Neural crest cell (in vitro differentiated cells): ENCODE results near the gene COL6A1. TPM values are rescaled to one million over a fixed set of nuclear protein-coding genes. Genes with fewer than 3 reads are reported as not detected.
A peak's percentile ranks its signal among the peaks of the same experiment; 100 is the strongest.

ENCODE experiments used
- DNase-seq: peaks from one replicate; pipeline ENCODE4 v3.0.0; 2021; ENCODE audit warnings: low read depth, mixed read lengths, low spot score
- H3K27ac Mint-ChIP-seq: one replicate; pipeline ENCODE4 v1.8.0; 2021; ENCODE audit warnings: mild to moderate bottlenecking, mixed read lengths; ENCODE audit not compliant: unreplicated experiment
- H3K27me3 Mint-ChIP-seq: 2 replicates; pipeline ENCODE4 v1.8.0; 2021; ENCODE audit warnings: low read depth, mild to moderate bottlenecking, mixed read lengths
- H3K36me3 Mint-ChIP-seq: 2 replicates; pipeline ENCODE4 v1.8.0; 2021; ENCODE audit warnings: low read depth, mild to moderate bottlenecking, mixed read lengths
- H3K4me1 Mint-ChIP-seq: 2 replicates; pipeline ENCODE4 v1.8.0; 2021; ENCODE audit warnings: mixed read lengths
- H3K4me3 Mint-ChIP-seq: one replicate; pipeline ENCODE4 v1.8.0; 2021; ENCODE audit warnings: mild to moderate bottlenecking, mixed read lengths
- H3K9me3 Mint-ChIP-seq: 2 replicates; pipeline ENCODE4 v1.8.0; 2021; ENCODE audit warnings: mixed read lengths
- CTCF ChIP-seq: fragments of 200-600 bp; sonication (generic); conservative IDR thresholded peaks from 2 replicates; pipeline ENCODE4 v1.5.0; 2021; ENCODE audit warnings: antibody characterized with exemption, mild to moderate bottlenecking
- long read RNA-seq: library from polyadenylated mRNA; unstranded; transcript quantifications from one replicate; pipeline ENCODE4 v2.0.0, GENCODE V29; 2020
- total RNA-seq: library from RNA; stranded (reverse); gene quantifications from 2 replicates; pipeline ENCODE4 v1.2.1, GENCODE V29; 2021

COL6A1 gene
- 118 and 120 TPM in 2 replicates for total RNA-seq
- long read RNA-seq, partial matches to known transcripts = 0 of 2 reads
- long read RNA-seq, other reads (novel, unspliced or antisense) = 1 of 2 reads

GRCh38 chr21:45981151-45982091 is at the start of gene COL6A1:
Gene COL6A1, plus strand, starts transcription at chr21:45981770. Its CDS starts 81 bp downstream, at chr21:45981851.
- DNase-seq = peak; percentile 71
- Mint-ChIP-seq H3K4me1 (peaks cover 18% of the 10 kb centered on the region), H3K9me3 (no peaks in the 10 kb centered on the region), H3K27ac (no peak within 1 kb of the TSS), H3K27me3 (peaks cover 4% of the 10 kb centered on the region), H3K4me3 (peak within 1 kb of the TSS; percentile 85), H3K36me3 (peaks cover 12% of the 10 kb centered on the region)
- TF ChIP-seq CTCF = no peak

GRCh38 chr21:45932922-45933502 is 48.6 kb upstream of the COL6A1 start:
- Mint-ChIP-seq H3K4me1 (no peaks in the 10 kb centered on the region), H3K27me3 (no peaks in the 10 kb centered on the region), H3K4me3 (no peak overlapping the region), H3K36me3 (no peaks in the 10 kb centered on the region), H3K27ac (no peak overlapping the region), H3K9me3 (no peaks in the 10 kb centered on the region)
- DNase-seq = no peak
- no peak for TF ChIP-seq CTCF

- no peaks in the 10 kb centered on the region for H3K9me3 Mint-ChIP-seq
- TF ChIP-seq CTCF = no peak
- H3K27ac Mint-ChIP-seq = no peak overlapping the region
- H3K27me3 Mint-ChIP-seq = no peaks in the 10 kb centered on the region
- H3K4me1 Mint-ChIP-seq = no peaks in the 10 kb centered on the region
- H3K36me3 Mint-ChIP-seq = no peaks in the 10 kb centered on the region
- H3K4me3 Mint-ChIP-seq = no peak overlapping the region
- no peak for DNase-seq
These were observed 47.5 kb upstream of the COL6A1 start for GRCh38 chr21:45934085-45934484.

- no peaks in the 10 kb centered on the region for H3K4me1 Mint-ChIP-seq
- H3K4me3 Mint-ChIP-seq = no peak overlapping the region
- no peak overlapping the region for H3K27ac Mint-ChIP-seq
- H3K36me3 Mint-ChIP-seq = no peaks in the 10 kb centered on the region
- H3K9me3 Mint-ChIP-seq = no peaks in the 10 kb centered on the region
- no peak for DNase-seq
- TF ChIP-seq CTCF = no peak
- H3K27me3 Mint-ChIP-seq = no peaks in the 10 kb centered on the region
These were observed 47.0 kb upstream of the COL6A1 start for GRCh38 chr21:45934554-45934953.

GRCh38 chr21:45935628-45936027 is 45.9 kb upstream of the COL6A1 start:
- H3K27me3 Mint-ChIP-seq = no peaks in the 10 kb centered on the region
- H3K4me3 Mint-ChIP-seq = no peak overlapping the region
- no peaks in the 10 kb centered on the region for H3K4me1 Mint-ChIP-seq
- no peak for DNase-seq
- H3K27ac Mint-ChIP-seq = no peak overlapping the region
- no peak for TF ChIP-seq CTCF
- H3K9me3 Mint-ChIP-seq = no peaks in the 10 kb centered on the region
- H3K36me3 Mint-ChIP-seq = no peaks in the 10 kb centered on the region
